Skin of body (tissue), 2 donors: ENCODE data around the gene TMEM232. TPM values are rescaled to one million over a fixed set of nuclear protein-coding genes. Genes with fewer than 3 reads are reported as not detected.
A peak's percentile ranks its signal among the peaks of the same experiment; 100 is the strongest.
"Not testable (repeated sequence)": the region's sequence is repeated elsewhere in the genome, so short reads cannot be mapped to it uniquely, and the experiment has no call there.

Source experiments
- DNase-seq: peaks from one replicate; lab custom pipeline; 2025; lab: John Stamatoyannopoulos, UW
- total RNA-seq: library from RNA; depleted of rRNA; stranded (reverse); fragments of >200 nt; gene quantifications from one replicate; pipeline ENCODE4 v1.2.3, GENCODE V29; 2014

Gene TMEM232
- 3.7 TPM for total RNA-seq

DNA sequence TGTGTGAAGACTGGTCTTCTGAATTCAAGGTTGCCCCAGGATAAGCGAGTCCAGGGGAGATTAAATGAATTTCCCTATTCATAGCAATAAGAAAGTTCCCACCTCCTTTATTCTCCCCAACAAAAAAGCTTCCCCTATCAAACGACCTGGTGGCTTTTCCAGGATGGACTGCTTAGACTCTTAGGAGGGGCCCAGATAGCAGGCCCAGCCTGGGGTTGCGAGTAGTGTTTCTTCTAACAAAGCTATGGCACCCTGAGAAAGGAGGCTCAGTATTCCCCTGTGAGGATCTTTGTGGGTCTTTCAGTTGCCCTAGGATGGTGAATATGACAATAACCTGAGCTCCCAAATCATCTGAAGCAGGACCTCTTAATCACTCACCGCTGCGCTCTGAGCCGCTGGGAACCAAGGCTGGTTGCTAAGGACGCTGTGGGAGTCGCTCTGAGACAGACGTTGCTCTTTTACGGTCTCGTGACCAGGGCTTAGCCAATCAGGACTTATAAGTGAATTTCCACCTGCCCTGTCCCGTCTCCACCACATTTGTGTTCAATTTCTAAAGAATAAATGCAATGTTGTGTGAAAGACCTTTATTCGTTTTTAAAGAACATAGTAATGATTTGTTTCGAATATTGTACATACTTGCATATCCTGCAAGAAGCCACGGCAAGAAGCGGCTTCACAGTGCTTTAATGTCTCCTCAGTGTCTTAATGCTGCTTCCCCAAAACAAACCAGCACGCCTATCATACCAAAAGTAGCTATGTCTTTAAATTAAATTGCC lies at the start of gene TMEM232:
TMEM232 (minus strand) TSS at position 423 of the 776 bp plus-strand sequence. CDS start 59,319 bp downstream, outside the sequence.
- DNase-seq = peak; percentile 46

DNA sequence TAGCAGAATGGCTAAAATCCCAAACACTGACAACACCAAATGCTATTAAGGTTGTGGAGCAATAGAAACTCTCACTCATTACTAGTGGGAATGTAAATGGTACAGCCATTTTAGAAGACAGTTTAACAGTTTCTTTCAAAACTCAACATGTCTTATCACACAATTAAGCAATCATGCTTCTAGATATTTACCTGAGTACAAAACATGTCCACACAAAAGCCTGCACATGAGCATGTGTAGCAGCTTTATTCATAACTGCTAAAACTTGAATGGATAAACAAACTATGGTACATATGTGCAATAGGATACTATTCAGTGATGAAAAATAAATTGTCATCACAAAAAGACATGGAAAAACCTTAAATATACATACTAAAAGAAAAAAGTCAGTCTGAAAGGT lies 43.8 kb upstream of the TMEM232 start:
- no peak for DNase-seq

GRCh38 chr5:110769000-110769681 lies 42.7 kb upstream of the TMEM232 start:
- peak; percentile 6 for DNase-seq

DNA sequence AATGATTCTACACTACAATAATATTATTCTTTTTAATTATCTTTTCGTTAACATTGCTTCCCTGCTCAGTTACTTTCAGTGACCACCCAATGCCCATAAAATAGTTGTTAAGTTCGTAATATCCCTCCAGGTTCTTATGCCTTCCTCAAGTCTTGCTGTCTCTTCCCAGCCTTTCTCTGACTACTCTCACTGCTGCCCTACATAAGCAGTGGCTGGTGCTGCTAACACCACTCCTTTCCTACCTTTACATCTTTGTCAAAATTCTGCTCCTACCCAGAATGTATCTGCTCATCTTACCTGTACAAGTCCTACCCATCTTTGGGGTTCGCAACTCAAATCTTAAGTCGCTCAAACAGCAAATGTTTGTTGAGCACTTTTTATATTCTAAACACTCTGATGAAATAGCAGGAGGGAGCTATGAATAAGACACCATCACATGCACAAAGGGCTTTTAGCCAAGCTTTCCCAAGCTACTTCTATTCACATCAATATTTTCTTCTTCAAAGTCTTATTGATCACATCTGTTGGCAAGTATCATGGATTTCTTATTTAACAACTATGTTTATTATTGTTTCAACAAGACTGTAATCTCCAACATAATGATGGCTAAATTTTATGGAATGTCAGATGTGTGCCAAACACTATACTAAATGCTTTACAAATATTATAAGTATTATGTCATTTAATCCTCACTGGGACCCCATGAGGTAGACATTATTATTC lies 41.8 kb upstream of the TMEM232 start:
- peak; percentile 74 for DNase-seq

GRCh38 chr5:110760158-110760557 lies 33.7 kb upstream of the TMEM232 start:
- DNase-seq = no peak

- DNase-seq = peak; percentile 19
These were observed 30.8 kb upstream of the TMEM232 start for GRCh38 chr5:110757118-110757729.

- DNase-seq = no peak
These were observed 27.7 kb upstream of the TMEM232 start for GRCh38 chr5:110754181-110754580.

GRCh38 chr5:110753600-110753999 lies 27.1 kb upstream of the TMEM232 start:
- no peak for DNase-seq

DNA sequence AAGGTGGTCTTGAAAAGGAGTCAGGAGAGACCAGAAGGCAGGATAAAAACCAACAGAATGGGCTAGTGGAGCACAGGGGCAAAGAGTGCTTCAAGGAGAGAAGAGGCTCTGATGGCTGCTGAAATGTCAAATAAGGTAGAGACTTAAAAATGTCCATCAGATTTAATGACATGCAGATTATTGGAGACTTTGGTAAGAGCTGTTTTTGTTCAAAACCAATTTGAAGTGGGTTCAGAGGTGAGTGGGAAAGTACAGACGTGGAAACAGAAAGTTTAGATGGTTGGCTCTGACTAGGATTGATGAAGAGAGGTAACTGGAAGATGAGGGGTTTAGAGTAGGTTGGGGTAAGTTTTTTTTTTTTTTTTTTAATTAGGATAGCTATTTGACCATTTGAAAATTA lies 26.5 kb upstream of the TMEM232 start:
- DNase-seq = no peak

DNA sequence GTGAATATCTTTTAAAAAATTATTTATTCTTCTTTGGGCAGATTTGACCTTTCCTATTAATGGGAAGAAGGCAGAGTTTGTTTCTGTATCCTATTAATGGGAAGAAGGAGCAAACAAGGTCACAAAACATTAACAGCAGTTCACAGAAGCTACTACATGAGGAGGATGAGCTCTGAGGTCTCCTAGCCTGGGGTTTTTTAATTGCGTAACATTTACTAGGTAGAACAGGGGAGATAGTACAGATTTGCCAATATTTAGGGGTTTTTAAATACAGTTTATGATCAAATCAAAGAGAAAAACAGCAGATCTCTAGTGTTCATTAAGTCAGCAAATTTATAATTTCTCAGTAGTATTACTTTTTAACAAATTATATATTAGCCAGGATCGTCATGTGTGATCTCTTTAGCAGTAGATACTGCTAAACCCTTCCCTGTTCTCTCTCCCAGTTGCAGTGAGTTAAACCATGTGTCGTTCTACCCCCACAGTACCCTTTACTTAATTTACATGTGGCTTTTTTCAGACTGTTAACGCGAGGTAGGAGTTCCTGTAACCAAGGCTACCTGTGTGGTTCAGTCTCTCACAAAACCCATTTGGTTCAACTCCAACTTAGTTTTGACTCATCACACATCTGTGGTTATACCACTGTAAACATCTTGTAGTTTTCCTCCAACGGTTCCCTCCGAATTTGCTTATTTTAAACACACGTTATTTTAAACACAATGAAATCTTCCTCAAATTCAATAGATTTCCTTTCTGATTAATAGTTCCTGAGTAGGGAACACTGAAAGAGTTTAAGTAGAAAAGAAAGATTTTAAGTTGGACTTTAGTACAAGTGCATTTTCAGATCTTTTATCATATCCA lies 25.7 kb upstream of the TMEM232 start:
- DNase-seq = no peak

DNA sequence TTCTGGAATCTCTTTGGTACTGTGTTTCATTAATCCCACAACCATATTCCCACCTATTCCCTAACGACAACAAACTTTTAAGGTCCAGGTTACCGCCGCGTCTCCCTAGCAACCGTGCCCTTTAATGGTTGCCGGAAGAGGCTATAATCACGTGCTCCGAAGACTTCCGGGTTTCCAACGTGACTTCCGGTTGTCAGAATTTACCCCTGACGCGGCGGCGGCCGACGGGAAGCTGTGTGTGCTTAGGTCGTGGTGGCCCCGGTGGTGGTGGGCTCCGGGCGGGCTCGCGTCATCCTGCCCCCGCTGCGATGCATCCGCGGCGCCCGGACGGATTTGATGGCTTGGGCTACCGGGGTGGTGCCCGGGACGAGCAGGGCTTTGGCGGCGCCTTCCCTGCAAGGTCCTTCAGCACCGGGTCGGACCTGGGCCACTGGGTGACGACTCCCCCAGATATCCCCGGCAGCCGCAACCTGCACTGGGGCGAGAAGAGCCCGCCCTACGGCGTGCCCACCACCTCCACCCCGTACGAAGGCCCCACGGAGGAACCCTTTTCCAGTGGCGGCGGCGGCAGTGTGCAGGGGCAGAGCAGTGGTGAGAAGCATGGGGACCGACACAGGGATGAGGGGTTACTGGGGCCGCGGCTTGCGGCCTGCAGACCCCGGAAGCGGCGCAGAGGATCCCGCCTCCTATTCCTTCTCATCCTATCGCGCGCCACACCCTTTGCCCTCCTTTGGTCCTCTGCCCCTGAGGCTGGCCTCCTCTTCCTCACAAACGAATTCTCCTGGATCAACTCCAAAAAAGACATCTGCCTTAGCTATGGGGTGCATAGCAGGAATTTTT lies 12.6 kb upstream of the TMEM232 start, which contains the start of gene SLC25A46:
SLC25A46 (plus strand) TSS at position 196 of the 840 bp plus-strand sequence; CDS start at position 309, 113 bp downstream.
- DNase-seq = peak; percentile 88

GRCh38 chr5:110738503-110738811 lies 12.0 kb upstream of the TMEM232 start:
- no peak for DNase-seq

GRCh38 chr5:110736753-110737152 lies 10.3 kb upstream of the TMEM232 start:
- DNase-seq = no peak

DNA sequence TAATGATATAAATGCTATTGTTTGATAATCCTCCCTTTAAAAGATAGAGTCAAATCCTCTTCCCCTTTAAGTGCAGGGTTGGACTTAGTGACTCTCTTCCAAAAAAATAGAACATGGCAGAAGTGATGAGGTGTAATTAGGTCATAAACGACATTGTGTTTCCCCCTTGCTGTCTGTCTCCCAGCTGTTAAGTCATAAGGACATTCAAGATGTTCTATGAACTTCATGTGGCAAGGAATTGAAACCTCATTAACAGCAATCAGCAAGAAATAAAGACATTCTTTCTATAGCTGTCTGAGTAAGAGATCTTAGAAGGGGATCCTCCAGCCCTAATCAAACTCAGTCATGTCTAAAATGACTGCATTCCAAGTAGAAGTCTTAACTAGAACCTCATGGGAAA lies 9.1 kb upstream of the TMEM232 start:
- DNase-seq = peak; percentile 39

- no peak for DNase-seq
These were observed 7.6 kb upstream of the TMEM232 start for GRCh38 chr5:110734101-110734500.

DNA sequence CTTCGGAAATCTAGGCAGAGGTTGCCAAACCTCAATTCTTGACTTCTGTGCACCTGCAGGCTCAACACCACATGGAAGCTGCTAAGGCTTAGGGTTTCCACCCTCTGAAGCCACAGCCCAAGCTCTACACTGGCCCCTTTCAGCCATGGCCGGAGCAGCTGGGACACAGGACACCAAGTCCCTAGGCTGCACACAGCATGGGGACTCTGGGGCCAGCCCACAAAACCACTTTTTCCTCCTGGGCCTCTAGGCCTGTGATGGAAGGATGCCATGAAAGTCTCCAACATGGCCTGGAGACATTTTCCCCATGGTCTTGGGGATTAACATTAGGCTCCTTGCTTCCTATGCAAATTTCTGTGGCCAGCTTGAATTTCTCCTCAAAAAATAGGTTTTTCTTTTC lies 5.0 kb upstream of the TMEM232 start:
- DNase-seq = not testable (repeated sequence)

GRCh38 chr5:110727025-110727314 lies 499 bp upstream of the TMEM232 start:
- DNase-seq = no peak

GRCh38 chr5:110718311-110718710 lies 8.2 kb downstream of the TMEM232 start:
- DNase-seq = peak; percentile 26

GRCh38 chr5:110716247-110717245 lies 9.9 kb downstream of the TMEM232 start:
- no peak for DNase-seq
